A673 (cell line): ENCODE data around the gene OTUD6A.

ENCODE experiments used
- EZH2 ChIP-seq: fragments of 200-600 bp; sonication (generic); IDR thresholded peaks from 2 replicates; pipeline ENCODE4 v1.6.1; 2017; ENCODE audit warnings: borderline replicate concordance, low read depth, mild to moderate bottlenecking, mixed read lengths, antibody characterized with exemption, low read length; ENCODE audit not compliant: poor library complexity, severe bottlenecking
- TF ChIP-seq, protein P1 (sequence below): fragments of 300-800, 200-600 bp; sonication (generic); conservative IDR thresholded peaks from 2 replicates; pipeline ENCODE4 v1.5.1; 2017; ENCODE audit warnings: low read depth, mild to moderate bottlenecking, antibody characterized with exemption, low read length, moderate library complexity, mixed read lengths

DNA sequence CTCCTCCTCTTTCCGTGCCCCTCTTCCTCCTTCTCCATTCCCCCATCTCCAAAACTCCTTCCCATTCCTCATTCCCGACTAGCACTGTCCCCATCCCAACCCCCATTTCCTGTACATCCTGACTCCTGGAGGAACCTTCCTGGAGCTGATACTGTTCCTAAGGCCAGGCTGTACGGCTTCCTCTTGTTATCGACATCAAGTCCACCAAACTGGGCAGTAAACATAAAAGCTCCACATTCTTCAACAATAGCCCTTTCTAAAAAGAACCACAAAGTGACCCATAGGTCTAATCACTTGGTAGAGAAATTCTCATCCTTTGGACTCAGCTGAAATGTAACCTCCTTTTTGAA lies 35.4 kb upstream of the OTUD6A start:
- TF ChIP-seq, protein P1, sequence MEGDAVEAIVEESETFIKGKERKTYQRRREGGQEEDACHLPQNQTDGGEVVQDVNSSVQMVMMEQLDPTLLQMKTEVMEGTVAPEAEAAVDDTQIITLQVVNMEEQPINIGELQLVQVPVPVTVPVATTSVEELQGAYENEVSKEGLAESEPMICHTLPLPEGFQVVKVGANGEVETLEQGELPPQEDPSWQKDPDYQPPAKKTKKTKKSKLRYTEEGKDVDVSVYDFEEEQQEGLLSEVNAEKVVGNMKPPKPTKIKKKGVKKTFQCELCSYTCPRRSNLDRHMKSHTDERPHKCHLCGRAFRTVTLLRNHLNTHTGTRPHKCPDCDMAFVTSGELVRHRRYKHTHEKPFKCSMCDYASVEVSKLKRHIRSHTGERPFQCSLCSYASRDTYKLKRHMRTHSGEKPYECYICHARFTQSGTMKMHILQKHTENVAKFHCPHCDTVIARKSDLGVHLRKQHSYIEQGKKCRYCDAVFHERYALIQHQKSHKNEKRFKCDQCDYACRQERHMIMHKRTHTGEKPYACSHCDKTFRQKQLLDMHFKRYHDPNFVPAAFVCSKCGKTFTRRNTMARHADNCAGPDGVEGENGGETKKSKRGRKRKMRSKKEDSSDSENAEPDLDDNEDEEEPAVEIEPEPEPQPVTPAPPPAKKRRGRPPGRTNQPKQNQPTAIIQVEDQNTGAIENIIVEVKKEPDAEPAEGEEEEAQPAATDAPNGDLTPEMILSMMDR: no peak
- TF ChIP-seq EZH2: no peak
